Measurements from ENCODE around the gene ALG1L2.
"Not testable (repeated sequence)": the region's sequence is repeated elsewhere in the genome, so short reads cannot be mapped to it uniquely, and the experiment has no call there.

ALG1L2 gene

GRCh38 chr3:130088061-130088460 lies 6.4 kb downstream of the ALG1L2 start:
- Histone ChIP-seq H3K4me3 (no peak overlapping the region), H3K27me3 (no peaks in the 10 kb centered on the region), H3K27ac (no peak overlapping the region), H3K36me3 (no peaks in the 10 kb centered on the region), H3K4me1 (no peaks in the 10 kb centered on the region), H3K9me3 (no peaks in the 10 kb centered on the region)
- no peak for TF ChIP-seq CTCF (IDR thresholded peaks at IDR 0.05)
- intact Hi-C loops (cut with DNase I; ENCODE audit: low total_unique reads): no loop called here
- no peak for DNase-seq

- H3K27me3 ChIP-seq; H3K4me1 ChIP-seq; DNase-seq; H3K9me3 ChIP-seq; H3K27ac ChIP-seq; intact Hi-C loops (cut with DNase I; ENCODE audit: low total_unique reads); H3K36me3 ChIP-seq; H3K4me3 ChIP-seq: not testable (repeated sequence)
Observed at GRCh38 chr3:130090681-130091080, 9.1 kb downstream of the ALG1L2 start.

GRCh38 chr3:130091958-130092357 lies 10.3 kb downstream of the ALG1L2 start:
- no peak for DNase-seq
- H3K4me1 ChIP-seq: no peaks in the 10 kb centered on the region
- intact Hi-C loops (cut with DNase I; ENCODE audit: low total_unique reads): no loop called here
- H3K9me3 ChIP-seq: no peaks in the 10 kb centered on the region
- TF ChIP-seq CTCF (IDR thresholded peaks at IDR 0.05): no peak
- no peaks in the 10 kb centered on the region for H3K36me3 ChIP-seq
- H3K27ac ChIP-seq: no peak overlapping the region
- H3K4me3 ChIP-seq: no peak overlapping the region
- peaks cover 0 to 9% of the 10 kb centered on the region in 2 donors for H3K27me3 ChIP-seq

- no peak for TF ChIP-seq CTCF (IDR thresholded peaks at IDR 0.05)
- Histone ChIP-seq H3K36me3 (no peaks in the 10 kb centered on the region), H3K27ac (no peak overlapping the region), H3K4me3 (no peak overlapping the region), H3K9me3 (no peaks in the 10 kb centered on the region), H3K4me1 (peaks cover 0 to 4% (median 0%) of the 10 kb centered on the region in 4 donors), H3K27me3 (peaks cover 0 to 12% of the 10 kb centered on the region in 2 donors)
- intact Hi-C loops (cut with DNase I; ENCODE audit: low total_unique reads): no loop called here
- no peak for DNase-seq
Observed at GRCh38 chr3:130093741-130094391, 12.2 kb downstream of the ALG1L2 start.

- H3K27ac ChIP-seq; H3K9me3 ChIP-seq; H3K36me3 ChIP-seq; H3K4me3 ChIP-seq; H3K4me1 ChIP-seq; DNase-seq; intact Hi-C loops (cut with DNase I; ENCODE audit: low total_unique reads): not testable (repeated sequence)
- peaks cover 0 to 12% of the 10 kb centered on the region in 2 donors for H3K27me3 ChIP-seq
Observed at GRCh38 chr3:130094491-130094941, 12.9 kb downstream of the ALG1L2 start.

GRCh38 chr3:130095858-130096257 lies 14.2 kb downstream of the ALG1L2 start:
- H3K4me1 ChIP-seq; H3K9me3 ChIP-seq; DNase-seq; H3K36me3 ChIP-seq; intact Hi-C loops (cut with DNase I; ENCODE audit: low total_unique reads); H3K4me3 ChIP-seq; H3K27ac ChIP-seq: not testable (repeated sequence)
- peaks cover 0 to 12% of the 10 kb centered on the region in 2 donors for H3K27me3 ChIP-seq

GRCh38 chr3:130097096-130097495 lies 15.5 kb downstream of the ALG1L2 start:
- H3K9me3 ChIP-seq; H3K27ac ChIP-seq; H3K4me1 ChIP-seq; H3K36me3 ChIP-seq; intact Hi-C loops (cut with DNase I; ENCODE audit: low total_unique reads); H3K4me3 ChIP-seq: not testable (repeated sequence)
- DNase-seq: peak in 1 of 2 donors; percentile 45
- peaks cover 0 to 12% of the 10 kb centered on the region in 2 donors for H3K27me3 ChIP-seq
